ENCODE results near the gene EFR3B. TPM values are rescaled to one million over a fixed set of nuclear protein-coding genes. Genes with fewer than 3 reads are reported as not detected.

The EFR3B gene
- total and polyA plus RNA-seq, 2 of the 4 experiments (the other 2 are of a cell fraction), result 0.38 to 0.90 TPM

GRCh38 chr2:25039126-25039525 lies 2.8 kb upstream of the EFR3B start:
- no peak overlapping the region for H2BK5ac ChIP-seq (ENCODE audit: low read depth, low read length, poor library complexity, severe bottlenecking)
- no peak overlapping the region for H4K91ac ChIP-seq (ENCODE audit: insufficient read depth, low read depth, low read length)
- no peaks in the 10 kb centered on the region for H3K36me3 ChIP-seq (ENCODE audit: control insufficient read depth, insufficient read depth, low read length)
- intact Hi-C loops (cut with micrococcal nuclease) (no loop called here), dilution Hi-C loops (cut with HindIII; ENCODE audit: low sequenced_read_pairs, unreplicated experiment) (no loop called here), in situ Hi-C loops (cut with MboI; ENCODE audit: low sequenced_read_pairs) (no loop called here)
- H2AK5ac ChIP-seq (ENCODE audit: low read depth, low read length), result no peak overlapping the region
- no peak overlapping the region for H2AFZ ChIP-seq (replicated peaks; ENCODE audit: low read length, poor library complexity)
- no CpG with 5 or more reads among the region's 4 CpGs for WGBS, 2 experiments (ENCODE audit: extremely low coverage in 2 of 2, insufficient read length in 1 of 2)
- no peak overlapping the region for H4K5ac ChIP-seq (ENCODE audit: low read depth, low read length)
- no peak overlapping the region for H3K4me3 ChIP-seq (ENCODE audit: insufficient read depth, low read depth, low read length)
- no peak overlapping the region for H3K9ac ChIP-seq (ENCODE audit: low read depth, low read length)
- H3K18ac ChIP-seq (ENCODE audit: low read depth, low read length), result no peak overlapping the region
- peaks cover 6% of the 10 kb centered on the region for H4K20me1 ChIP-seq (ENCODE audit: insufficient read depth, low read length)
- no peak overlapping the region for H2BK20ac ChIP-seq (ENCODE audit: low read depth, low read length)
- no peak overlapping the region for H2AK9ac ChIP-seq (replicated peaks; ENCODE audit: low read depth, low read length, poor library complexity)
- H3K9me3 ChIP-seq (ENCODE audit: control insufficient read depth, insufficient read depth, low read length), result peaks cover 3% of the 10 kb centered on the region; the same call in 1 of the 2 replicates
- DNase-seq (no peak), ATAC-seq (ENCODE audit: low read depth) (no peak)
- no peak overlapping the region for H4K8ac ChIP-seq (ENCODE audit: low read depth in 2 of 2, low read length in 2 of 2)
- no peaks in the 10 kb centered on the region for H3K79me1 ChIP-seq (ENCODE audit: low read depth in 1 of 2, low read length in 2 of 2)
- no TSS peak for BruUV-seq (replicated peaks)
- CTCF ChIA-PET, result no interaction called here
- no peak overlapping the region for H3K56ac ChIP-seq (ENCODE audit: extremely low read depth, insufficient read depth, low read length)
- H2BK15ac ChIP-seq (ENCODE audit: low read depth, low read length), result no peak overlapping the region
- H3K4me1 ChIP-seq (ENCODE audit: control insufficient read depth, insufficient read depth, low read length), result peaks cover 10% of the 10 kb centered on the region
- H3K23ac ChIP-seq (ENCODE audit: low read depth, low read length), result no peak overlapping the region
- no peak overlapping the region for H3K27ac ChIP-seq (ENCODE audit: insufficient read depth, low read length)
- TF ChIP-seq RCOR1 (IDR thresholded peaks at IDR 0.05; ENCODE audit: insufficient replicate concordance, low read length), result no peak
- TF ChIP-seq CTCF (conservative IDR thresholded peaks at IDR 0.05; ENCODE audit: low read depth, low read length), result no peak
- no peak for TF ChIP-seq RAD21 (IDR thresholded peaks at IDR 0.05; ENCODE audit: low read length)
- TF ChIP-seq MAZ (IDR thresholded peaks at IDR 0.05; ENCODE audit: borderline replicate concordance, low read depth, low read length), result no peak
- no peak for TF ChIP-seq FOS (IDR thresholded peaks at IDR 0.05; ENCODE audit: low read depth, low read length)
- TF ChIP-seq POLR2A (IDR thresholded peaks at IDR 0.05; ENCODE audit: low read depth, low read length), result no peak
- no peak for TF ChIP-seq ELK1 (IDR thresholded peaks at IDR 0.05; ENCODE audit: borderline replicate concordance, low read depth, low read length)
- no peak for TF ChIP-seq NFE2L2 (IDR thresholded peaks at IDR 0.05; ENCODE audit: low read depth, low read length)
- no peak for TF ChIP-seq CHD1 (IDR thresholded peaks at IDR 0.05; ENCODE audit: low read depth, low read length)
- no peak for TF ChIP-seq RFX5 (IDR thresholded peaks at IDR 0.05; ENCODE audit: low read depth, low read length)
- TF ChIP-seq CEBPB (IDR thresholded peaks at IDR 0.05; ENCODE audit: low read depth, low read length), result no peak
- no peak for TF ChIP-seq USF2 (IDR thresholded peaks at IDR 0.05; ENCODE audit: low read depth, low read length)
- TF ChIP-seq SMC3 (IDR thresholded peaks at IDR 0.05; ENCODE audit: low read depth, low read length), result no peak
- TF ChIP-seq MAFK (IDR thresholded peaks at IDR 0.05; ENCODE audit: low read depth, low read length), result no peak
- no peak for TF ChIP-seq MXI1 (IDR thresholded peaks at IDR 0.05; ENCODE audit: borderline replicate concordance, low read depth, low read length)
- TF ChIP-seq BHLHE40 (IDR thresholded peaks at IDR 0.05; ENCODE audit: low read depth, low read length), result no peak
- no peak overlapping the region for H3K14ac ChIP-seq (replicated peaks; ENCODE audit: low read depth, low read length)
- no peak overlapping the region for H3K4me2 ChIP-seq (ENCODE audit: low read depth, low read length)
- no peak overlapping the region for H3K4ac ChIP-seq (ENCODE audit: low read depth, low read length)
- no peak overlapping the region for H2BK120ac ChIP-seq (ENCODE audit: low read depth, low read length)
- peaks cover 4% of the 10 kb centered on the region; the same call in 1 of the 2 replicates for H3K9me1 ChIP-seq (ENCODE audit: insufficient read depth, low read length)
- POLR2A ChIA-PET (ENCODE audit: unreplicated experiment), result no interaction called here
- H3K27me3 ChIP-seq (ENCODE audit: control insufficient read depth, insufficient read depth, low read length), result peaks cover 41% of the 10 kb centered on the region

Data from IMR-90 (cell line).